Measurements from ENCODE around the gene MTCL3.

The MTCL3 gene

DNA sequence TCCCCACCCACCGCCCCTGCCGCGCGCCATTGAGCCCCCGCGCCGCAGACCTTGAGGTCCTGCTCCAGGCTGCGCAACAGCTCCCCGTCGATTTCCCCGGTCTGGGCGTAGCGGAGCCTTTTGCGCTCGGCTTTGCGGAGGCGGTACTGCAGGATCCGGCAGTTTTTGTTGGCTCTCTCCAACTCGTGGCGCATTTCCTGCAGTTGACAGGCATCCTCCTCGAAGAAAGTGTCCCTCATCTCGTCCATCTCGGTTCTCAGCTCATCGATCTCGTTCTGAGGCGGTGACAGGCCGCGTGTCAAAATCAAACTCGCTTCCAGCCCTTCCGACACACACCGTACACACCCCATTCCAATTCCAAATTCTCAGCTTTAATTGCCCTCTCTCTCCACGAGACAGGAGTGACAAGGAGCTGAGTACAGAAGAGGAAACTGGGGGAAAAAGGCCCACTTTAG lies 4.3 kb downstream of the MTCL3 start:
- DNase-seq: no peak

DNA sequence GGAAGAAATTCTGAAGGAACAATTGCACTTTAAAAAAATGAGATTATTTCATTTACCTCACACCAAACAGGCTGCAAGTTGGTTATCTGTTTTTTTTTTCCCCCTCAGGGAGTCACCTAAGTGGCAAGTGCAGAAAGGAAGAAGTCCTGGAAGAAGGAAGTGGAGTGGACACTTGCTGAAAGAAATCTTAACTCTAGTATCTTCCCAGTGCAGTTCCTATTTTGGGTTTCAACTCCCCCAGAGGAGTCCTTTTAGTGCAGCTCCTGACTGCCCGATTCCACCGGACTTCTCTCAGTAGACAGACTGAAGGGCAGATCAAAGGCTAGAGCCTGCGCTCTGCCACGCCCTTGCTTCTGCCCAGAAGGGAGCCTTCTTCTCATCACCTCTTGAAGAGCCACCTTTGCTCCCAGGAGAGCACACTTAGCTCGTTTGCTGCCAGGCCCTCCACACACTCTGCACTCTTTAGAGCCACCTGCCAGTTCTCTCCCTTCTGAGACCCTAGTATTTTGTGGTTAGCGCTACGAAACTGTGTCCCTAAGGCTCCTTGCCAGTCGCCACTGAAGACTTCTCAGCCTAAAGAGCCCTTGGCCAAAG lies 4.9 kb downstream of the MTCL3 start:
- DNase-seq: no peak

DNA sequence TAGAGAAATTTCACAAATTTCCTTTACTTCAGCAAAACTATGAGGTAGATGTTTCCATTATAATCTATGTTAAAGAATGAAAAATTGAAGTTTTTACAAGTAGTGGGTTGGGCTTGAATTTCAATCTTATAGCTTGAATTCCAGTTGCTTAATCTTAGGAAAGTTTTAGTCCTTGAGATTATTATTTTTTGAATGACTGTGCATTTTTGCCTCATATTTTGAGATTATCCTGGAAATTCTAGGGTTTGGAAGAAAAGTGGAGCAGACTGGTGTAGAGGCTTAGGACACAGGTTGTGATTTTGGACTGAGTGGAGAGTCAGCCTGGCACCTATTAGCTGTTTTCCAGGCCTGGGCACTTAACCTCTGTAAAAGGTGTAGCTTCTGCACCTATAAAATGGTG lies 5.7 kb downstream of the MTCL3 start:
- DNase-seq: no peak

DNA sequence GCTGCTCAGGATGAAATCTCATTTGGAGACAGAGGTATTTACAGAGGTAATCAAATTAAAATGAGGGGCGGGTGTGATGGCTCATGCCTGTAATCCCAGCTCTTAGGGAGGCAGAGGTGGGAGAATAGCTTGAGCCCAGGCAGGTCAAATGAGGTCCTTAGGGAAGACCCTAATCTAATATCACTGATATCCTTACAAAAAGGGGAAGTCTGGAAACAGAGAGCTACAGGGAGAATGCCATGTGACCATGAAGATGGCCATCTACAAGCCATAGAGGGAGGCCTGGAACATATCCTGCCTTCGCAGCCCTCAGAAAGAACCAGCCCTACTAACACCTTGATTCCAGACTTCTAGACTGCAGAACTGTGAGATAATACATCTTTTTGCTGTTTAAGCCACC lies 8.3 kb downstream of the MTCL3 start:
- no peak for DNase-seq

DNA sequence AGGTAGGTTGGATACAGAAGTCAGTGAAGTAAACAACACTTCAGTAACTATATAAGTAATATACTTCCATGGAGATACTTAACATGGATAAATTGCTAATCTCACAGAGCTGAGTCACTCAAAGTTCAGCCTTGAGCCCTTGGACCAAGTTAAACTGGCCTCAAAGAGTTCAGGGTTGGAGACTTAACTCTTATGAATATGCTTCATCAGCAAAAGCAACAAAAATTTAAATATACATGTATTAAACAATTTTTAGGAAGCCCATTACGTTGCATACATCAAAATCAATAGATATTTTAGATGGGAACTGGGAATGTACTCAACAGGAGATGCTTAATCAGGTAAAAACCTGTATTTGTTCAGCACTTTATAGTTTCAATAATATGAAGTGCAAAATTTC lies 12.2 kb downstream of the MTCL3 start:
- no peak for DNase-seq

DNA sequence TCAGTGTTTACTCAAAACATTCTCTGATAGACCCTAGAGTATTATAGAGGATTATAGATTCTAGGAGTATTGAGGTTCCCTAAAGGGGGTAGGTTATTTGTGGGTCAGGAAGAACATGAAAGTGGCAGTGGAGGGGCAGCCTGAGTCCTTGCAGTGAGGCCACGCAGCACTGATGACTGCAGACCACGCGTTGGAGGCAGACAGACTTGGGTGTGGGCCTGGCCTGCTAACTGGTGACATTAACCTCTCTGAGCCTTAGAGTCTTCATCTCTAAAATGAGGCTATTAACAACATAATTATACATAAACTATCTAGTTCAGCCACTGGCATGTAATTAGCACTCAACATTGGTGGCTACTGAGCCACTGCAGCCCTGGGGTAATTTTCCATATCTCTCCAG lies 16.1 kb downstream of the MTCL3 start:
- no peak for DNase-seq

DNA sequence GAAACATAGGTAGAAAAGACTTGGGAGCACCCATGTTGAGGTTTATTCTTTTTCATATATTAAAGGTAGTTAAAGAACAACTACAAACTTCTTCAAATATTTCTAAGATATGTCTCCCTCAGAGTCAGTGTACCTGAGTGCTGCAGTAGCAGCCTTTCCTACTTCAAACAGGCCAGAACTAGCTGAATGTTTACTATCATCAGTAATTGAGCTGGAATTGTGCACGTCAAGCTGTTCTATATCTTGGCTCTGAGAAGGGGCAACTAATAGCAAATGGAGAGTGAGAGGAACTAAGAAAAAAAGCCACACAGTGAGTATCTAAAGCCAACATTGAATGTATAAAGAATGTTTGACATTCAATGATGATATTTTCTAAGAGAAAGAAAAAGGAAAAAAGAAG lies 21.7 kb downstream of the MTCL3 start:
- DNase-seq: no peak

DNA sequence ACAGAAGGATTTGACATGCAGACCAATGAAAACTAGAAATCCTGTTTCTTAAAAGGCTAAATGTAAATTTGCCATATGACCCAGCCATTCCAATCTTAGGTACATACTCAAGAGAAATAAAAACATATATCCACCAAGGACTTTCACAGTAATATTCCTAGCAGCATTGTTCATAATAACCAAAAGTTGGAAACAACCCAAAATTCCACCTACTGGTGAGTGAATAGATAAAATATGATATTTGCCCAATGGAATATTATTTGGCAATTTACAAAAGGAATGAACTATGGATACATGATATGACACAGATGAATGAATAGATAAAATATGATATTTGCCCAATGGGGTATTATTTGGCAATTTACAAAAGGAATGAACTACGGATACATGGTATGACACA lies 22.7 kb downstream of the MTCL3 start:
- DNase-seq: no peak

DNA sequence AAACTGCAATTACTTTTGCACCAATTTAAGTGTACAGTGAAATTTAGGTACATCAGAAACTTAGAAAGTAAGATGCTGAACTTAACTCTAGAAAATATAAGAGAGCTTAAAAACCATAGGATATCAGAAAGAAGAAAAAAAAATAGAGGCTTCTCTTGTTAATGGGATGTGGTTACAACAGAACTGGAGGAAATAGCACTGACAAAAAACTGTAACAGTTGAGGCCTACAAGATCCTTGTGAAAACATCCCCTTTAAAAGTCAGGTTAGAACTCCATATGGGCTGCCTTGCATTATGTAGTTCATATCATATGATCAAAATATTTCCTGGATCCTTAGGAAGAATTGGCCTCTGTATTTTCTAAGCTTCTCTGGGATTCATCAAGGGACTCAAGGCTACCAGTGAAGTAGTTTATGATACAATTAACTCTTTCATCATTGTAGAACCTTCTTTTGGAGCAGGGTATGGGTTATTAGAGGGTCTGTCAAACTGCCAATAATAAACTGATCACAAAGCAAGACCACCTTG lies 24.8 kb downstream of the MTCL3 start:
- DNase-seq: no peak

DNA sequence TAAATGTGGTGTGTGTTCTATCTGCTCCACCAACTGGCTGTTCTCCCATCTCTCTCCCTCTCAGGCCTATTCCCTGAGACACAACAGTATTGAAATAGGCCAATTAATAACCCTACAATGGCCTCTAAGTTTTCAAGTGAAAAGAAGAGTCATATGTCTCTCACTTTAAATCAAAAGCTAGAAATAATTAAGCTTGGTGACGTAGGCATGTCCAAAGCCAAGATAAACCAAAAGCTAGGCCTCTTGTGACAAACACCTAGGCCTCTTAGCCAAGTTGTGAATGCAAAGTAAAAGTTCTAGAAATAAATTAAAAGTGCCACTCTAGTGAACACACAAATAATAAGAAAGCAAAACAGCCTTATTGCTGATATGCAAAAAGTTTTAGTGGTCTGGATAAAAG lies 29.9 kb downstream of the MTCL3 start:
- no peak for DNase-seq

DNA sequence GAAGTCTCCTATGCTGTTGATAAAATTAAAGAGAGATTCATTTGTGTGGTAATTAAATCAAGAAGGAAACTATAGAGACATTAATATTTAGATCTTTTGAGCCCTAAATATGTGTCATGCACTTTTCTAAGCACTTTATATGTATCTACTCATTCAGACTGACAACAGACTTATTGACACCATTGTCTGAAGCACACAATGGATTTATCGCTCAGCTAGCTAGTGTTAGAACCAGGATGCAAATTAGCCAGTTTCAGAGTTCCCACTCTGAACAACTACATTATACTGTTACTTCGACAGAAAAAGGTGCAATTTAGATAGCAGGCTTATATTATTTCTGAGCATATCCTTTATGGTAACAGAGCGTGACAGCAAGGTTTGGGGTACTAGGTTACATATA lies 32.2 kb downstream of the MTCL3 start:
- no peak for DNase-seq

DNA sequence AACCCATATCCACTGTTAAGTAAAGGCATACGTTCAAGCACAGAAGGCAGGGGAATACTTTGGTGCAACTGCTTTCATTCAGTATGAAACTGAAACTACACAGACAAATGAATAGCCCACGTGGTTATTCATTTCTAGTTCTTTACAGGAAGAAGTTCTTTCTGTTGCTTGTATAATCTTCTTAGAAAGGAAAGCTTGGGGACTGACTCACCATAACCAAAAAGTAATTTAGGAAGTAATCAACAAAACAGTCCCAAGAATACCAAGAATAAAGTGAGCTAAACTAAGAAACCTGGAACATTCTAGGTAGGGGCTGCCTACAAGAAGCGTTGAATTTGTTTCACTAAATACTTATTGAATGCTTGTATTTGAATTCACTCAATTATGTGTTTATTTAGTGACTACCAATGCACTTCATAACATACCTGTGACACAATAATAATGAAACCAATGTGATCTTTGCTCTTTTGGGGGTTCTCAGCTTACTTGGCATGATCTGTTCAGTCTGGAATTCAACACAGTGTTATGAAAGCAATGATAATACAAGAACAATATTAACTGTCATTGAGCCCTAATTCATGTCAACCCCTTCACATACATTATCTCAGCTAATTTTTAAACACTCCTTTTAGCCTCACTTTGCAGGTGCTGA lies 34.8 kb downstream of the MTCL3 start:
- no peak for DNase-seq

DNA sequence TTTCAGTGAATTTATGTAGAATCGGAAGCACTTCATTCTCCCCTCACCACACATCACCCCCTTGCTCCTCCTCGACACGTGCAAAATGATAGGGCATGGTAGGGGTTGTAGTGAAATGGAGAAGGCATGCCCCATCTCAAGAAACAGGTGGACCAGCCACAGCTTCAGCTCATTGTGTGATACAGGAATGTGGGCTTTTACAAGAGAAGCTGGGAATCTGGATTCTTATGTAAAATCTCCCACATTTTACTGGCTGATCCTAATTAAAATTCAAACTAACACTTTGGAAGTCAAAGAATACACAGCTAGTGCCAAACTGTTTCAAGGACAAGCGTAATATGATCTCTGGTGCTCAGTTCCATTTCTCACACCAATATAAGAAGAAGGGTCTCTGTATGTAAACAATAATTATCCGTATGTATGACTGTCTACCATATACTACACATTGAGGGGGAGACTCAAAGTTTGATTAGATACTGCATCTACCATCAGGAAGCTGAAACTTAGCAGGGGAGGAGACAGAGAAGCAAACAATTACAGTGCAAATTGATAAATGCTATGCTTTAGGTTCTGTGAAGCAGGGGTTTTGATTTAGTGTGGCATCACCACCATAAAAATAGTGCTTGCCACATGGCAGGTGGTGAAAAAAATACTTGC lies 35.6 kb downstream of the MTCL3 start:
- DNase-seq: no peak

DNA sequence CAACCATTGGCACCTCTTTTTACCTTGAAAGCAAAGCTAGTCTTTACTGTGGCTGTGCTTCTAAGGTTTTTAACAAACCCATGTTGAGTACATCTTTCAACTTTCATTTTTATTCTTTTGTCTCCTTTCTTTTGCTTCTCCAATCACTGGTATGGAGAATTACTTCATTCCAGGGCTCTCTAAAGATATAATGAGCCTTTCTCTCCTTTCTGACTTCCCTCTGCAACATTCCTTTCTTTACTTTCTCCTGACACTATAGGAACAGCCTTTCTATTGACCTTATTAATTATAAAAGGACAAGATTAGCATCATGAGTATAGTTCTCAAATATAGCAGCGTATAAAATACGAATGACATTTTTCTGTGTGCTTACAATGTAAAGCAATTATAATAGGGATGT lies 36.8 kb downstream of the MTCL3 start:
- DNase-seq: no peak

DNA sequence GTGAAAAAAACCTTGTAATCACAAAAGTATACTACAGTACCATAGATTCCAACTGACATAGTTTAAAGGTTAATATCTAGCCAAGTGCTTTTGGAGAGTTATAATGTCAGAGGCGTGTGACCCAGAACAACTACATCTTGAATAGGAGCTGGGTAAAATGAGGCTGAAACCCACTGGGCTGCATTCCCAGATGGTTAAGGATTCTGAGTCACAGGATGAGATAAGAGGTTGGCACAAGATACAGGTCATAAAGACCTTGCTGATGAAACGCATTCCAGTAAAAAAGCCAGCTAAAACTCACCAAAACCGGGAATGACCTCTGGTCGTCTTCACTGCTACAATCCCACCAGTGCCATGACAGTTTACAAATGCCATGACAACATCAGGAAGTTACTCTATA lies 37.5 kb downstream of the MTCL3 start:
- no peak for DNase-seq

DNA sequence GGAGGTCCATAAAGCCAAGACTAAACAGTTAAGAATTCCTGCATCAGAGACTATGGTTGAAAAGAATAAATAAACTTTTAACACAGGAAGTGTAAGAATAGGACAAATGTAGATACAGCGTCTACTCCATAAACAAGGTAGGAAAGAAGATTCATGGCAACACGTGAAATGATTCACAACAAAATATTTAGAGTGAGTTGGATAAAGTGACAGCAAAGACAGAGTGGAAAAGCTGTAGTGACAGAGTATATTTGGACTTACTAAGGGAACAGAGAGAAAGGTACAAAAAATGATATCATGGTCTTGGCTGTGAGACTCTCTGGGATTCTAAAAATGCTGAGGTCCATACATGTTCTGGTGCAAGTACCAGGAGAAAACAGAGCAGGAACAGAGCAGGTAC lies 38.0 kb downstream of the MTCL3 start:
- DNase-seq: no peak

DNA sequence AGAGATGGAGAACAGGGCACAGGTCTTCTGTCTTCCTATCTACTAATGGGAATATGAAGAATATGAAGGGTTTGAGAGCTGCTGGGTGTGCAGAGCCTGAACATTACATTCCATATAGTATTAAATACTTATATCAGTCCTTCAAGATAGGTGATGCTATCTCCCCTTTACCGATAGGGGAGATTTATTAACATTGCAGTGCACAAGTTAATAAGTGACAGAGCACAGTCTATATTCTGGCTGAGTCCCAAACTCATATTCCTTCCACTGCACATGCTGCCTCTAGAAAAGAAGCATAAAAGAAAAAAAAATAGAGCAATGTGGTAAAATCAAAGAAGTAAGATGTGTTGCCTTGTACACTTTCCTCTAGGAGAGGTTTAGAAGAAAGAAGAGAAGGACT lies 41.5 kb downstream of the MTCL3 start:
- no peak for DNase-seq

DNA sequence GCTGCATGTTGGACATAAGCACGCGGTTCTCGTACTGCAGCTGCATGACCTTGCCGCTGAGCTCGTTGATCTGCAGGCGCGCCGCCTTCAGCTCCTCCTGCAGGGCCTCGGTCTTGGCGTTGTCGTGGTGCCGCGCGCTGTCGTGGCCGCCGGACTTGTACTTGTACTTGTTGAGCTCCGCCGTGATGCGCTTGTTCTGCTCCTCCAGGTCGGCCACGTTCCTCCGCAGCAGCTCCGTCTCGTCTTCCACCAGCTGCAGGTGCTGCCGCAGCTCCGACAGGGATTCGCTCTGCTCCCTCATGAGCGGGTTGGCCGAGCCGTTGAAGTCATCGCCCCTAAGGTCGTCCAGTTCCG lies 43.3 kb downstream of the MTCL3 start:
- no peak for DNase-seq

DNA sequence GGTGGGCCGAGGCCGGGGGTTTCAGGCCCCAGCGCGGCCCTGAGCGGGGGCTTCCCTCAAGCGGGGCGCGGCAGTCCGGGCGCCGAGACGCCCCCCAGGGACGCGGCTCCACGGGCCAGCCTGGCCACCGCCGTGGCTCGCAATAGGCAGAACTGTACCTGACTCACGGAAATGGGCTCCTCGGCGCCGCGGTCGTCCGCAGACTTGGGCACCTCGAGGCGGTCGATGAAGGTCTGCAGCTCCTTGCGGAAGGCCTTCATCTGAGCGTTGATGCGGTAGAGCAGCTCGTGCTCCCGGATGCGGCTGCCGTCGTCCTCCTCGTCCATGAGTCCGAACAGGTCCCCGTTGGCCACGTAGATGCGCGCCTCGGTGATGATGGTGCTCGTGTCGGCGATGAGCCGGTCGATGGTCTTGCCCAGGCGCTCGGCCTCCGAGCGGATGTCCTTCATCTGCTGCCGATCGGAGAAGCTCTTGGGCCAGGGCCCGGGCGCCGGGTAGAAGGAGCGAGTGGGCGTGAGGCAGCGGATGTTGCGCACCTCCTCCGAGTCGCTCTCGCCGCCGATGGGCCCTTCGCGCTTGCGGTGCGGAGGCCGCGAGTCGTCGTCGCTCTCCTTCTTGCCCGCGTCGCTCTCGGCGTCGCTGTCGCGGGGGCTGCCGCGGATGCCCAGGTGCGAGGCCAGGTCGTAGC lies 43.9 kb downstream of the MTCL3 start:
- no peak for DNase-seq

DNA sequence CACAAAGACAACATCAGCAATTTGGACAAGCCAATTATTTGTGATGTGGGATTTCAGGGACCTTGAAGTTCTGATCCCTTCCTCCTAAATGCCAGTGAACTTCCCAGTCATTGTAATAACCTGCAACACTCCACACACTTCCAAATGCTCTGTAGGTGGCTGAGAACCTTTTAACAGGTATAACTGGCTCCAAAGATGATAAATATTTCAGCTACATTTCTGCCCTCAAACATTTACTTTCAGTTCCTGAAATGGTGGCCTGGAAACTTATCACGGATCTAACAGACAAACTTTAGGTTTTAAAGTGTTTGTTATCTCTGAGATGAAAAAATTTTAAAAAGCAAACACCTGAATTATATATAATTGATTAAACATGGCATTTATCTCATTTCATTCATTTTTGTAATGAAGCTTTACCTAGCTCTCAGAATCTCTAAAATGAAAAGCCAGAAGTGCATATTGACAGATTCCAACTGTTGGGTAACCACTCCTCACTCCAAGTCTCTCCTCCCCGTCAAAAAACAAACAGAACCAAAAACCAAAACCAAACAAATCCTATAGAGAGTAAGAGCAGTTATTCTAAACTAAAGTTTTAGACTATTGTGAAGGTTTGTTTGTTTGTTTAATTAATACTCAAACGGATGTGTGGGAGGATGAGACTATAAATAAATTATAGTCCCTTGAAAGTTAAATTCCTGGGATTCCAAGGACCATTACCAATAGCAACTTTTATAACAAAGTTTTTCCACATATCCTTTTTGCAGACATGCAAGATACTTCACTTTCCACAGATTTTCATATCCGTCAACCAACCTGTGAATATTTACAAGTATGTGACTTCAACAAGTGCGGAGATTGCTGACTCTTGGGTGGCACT lies 47.5 kb downstream of the MTCL3 start:
- DNase-seq: no peak

DNA sequence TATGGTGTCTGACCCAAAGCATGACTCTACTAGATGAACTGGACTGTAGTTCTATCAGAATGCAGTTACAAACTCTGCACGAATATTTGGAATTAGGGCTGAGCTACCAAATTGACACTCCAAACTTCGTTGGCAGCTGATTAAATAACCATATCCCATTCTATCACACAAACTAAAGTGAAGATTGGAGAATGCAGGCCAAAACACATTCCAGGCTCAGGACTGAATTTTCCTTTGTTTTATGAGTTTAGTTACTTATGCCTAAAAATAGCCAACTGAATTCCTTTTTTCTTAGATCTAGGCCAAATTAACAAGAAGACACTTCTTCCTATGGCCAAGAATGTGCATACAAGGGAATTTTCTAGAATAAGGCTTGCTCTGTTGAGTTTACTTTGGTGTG lies 50.2 kb downstream of the MTCL3 start:
- DNase-seq: no peak

DNA sequence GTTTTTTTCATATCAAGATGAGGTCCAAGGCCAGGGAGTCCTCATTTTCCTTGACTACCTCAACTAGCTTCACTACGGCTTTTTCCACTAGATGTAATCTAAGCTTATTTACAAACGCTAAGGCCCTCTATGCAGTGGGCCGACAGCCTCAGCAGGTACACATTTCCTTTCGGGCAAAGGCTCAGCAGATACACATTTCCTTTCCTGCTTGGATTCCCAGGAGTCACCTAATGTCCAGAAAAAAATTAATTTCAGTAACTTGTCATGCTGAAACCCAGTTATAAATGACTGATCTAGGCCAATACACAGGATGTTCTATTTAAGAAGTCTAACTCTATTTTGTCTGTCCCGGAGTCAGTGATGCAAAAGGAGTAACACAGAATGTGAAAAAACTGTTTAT lies 52.7 kb downstream of the MTCL3 start:
- DNase-seq: no peak

DNA sequence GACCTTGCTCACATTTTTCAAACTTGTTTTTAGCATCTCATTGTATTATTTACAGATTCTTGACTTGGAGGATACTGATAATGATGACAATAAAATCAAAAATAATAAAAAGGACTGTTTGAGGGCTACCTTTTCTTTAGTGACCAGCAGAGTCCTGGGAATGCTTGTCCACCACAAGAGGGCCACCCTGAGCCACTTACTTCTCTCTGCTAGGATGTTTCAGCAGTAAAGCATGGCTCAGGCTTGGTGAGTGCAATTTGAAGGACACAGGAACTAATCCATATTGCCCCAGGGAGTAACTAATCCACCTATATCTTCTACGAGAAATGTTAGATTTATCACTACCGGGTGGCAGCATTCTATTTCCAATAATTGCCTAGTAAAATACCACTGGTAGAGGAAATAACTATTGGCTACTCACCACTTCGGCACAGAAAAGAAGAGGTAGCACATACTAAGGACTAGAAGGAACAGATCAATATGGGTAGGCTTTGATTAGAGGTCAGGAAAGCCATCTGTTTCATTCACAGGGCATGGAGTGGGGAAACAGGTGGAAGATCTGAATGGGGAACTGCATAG lies 54.2 kb downstream of the MTCL3 start:
- peak; percentile 17 for DNase-seq

All from NCI-H1694 (cell line).